NCI-H2196 treated with DMSO at 0.1 percent for 48 hours (cell line): ENCODE data around the gene ORC3.
"Not testable (repeated sequence)": the region's sequence is repeated elsewhere in the genome, so short reads cannot be mapped to it uniquely, and the experiment has no call there.

Experiments
- DNase-seq: peaks from one replicate; lab custom pipeline; 2025; ENCODE audit not compliant: unreplicated experiment; lab: John Stamatoyannopoulos, UW

ORC3 gene

DNA sequence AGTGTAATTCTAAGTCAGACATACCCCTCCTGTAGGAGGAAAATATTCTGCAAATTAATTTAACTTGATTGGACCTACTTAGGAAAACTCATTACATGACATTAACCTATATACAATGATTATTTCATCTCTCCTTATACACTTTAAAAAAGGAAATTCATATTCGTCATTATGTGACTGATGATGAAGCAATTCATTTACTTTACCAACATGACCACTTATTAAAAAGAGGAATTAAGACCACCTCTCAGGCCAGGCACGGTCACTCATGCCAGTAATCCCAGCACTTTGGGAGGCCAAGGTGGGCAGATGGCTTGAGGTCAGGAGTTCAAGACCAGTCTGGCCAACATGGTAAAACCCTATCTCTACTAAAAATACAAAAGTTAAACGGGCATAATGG, 100.5 kb downstream of the ORC3 start:
- no peak for DNase-seq

DNA sequence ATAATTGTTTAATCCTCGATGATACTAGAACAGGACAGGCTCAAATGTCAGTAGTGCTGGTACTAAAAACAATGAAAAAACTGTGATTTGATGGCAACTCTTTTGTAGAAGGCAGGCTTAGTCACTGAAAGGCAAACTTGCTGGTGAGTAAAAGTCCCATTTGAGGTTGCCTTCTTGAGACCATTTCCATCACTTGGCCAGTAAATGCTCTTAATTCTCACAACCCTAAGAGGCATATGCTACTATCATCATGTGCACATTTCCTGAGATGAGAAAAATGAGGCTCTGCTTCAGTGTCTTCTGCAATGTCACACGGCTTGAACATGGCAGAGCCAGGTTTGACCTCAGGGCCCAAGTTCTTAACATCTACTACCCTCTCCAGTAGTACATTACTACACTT, 102.2 kb downstream of the ORC3 start:
- no peak for DNase-seq

DNA sequence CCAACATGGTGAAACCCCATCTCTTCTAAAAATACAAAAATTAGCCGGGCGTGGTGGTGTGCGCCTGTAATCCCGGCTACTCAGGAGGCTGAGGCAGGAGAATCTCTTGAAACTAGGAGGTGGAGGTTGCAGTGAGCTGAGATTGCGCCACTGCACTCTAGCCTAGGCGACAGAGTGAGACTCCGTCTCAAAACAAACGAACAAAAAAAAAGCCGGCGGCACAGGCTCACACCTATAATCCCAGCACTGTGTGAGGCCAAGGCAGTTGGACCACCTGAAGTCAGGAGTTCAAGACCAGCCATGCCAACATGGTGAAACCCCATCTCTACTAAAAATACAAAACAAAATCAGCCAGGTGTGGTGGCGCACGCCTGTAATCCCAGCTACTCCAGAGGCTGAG, 106.9 kb downstream of the ORC3 start:
- DNase-seq: not testable (repeated sequence)

DNA sequence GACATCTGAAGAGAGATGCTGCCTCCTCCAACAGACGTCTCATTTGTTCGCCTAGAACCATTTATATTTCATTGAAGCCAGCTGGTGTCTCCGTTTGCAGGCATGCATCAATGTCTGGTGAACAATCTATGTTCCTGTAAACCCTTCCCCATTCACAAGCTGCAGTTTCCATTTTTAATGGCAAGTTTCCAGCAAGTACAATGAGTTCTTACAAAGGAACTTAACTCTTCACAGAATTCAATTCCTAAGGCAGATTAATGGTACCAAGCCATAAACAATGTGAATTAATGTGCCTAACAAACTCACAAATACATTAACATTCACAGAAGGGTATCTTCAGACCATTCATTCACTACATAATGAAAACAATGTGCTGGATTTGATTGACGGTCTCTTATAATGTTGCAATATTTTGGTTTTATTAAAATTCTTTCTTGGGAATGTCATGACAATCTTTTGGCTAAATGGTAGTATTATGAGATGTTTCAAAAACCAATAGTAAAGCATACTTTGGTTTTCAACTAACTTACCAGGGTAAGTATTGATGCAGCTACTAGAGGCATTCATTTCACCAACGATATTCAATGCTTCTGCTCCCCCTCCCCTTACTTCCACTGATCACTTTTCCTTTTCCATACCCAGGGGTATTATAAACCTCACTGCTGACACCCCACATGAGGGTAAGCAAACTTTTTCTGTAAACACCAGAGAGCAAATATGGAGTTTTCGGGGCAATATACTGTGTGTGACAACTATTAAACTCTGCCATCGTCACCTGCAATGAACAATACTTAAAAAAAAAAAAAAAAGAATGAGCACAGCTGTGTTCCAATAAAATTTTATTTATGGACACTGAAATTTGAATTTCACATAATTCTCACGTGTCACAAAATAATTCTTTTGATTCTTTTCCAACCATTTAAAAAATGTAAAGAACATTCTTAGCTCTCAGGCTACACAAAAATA, 107.9 kb downstream of the ORC3 start:
- no peak for DNase-seq

DNA sequence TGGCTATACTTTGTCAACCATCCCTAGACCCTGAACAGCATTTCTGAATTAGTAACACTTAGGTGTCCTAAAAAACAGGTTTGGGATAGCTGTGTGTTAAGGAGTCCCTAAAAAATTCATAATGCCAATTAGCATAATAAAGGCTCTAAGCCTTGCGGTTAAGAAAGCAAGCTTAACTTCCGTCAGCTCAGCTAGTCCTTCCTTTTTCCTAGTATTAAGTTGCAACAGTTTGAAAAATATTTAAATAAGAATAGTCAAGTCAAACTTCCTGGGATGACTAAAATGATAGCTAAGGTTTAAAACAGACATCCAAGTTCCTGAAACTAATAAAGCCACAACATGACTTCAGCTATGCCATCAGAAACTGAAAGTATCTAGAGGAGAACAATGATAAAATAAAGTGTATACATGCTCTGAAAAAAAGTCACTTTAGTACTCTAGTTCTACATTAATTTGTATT, 108.6 kb downstream of the ORC3 start:
- no peak for DNase-seq

DNA sequence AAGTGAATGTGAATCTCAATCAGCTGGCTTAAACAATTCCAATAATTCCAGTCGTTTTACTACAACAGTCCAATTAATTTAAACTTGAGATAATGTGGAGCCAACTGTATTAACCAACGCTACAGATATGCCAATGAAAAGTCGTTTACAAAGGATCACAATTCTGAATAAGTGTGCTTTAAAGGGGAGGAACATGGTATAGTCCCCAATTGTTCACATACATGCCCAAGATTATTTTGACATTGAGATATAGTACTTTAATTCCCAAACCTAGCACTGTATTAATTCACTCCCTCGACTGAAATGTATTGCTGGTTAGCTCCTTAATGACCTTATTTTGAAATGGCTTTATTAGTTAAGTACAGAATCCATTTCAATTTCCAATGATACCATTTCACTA, 109.6 kb downstream of the ORC3 start:
- DNase-seq: no peak

DNA sequence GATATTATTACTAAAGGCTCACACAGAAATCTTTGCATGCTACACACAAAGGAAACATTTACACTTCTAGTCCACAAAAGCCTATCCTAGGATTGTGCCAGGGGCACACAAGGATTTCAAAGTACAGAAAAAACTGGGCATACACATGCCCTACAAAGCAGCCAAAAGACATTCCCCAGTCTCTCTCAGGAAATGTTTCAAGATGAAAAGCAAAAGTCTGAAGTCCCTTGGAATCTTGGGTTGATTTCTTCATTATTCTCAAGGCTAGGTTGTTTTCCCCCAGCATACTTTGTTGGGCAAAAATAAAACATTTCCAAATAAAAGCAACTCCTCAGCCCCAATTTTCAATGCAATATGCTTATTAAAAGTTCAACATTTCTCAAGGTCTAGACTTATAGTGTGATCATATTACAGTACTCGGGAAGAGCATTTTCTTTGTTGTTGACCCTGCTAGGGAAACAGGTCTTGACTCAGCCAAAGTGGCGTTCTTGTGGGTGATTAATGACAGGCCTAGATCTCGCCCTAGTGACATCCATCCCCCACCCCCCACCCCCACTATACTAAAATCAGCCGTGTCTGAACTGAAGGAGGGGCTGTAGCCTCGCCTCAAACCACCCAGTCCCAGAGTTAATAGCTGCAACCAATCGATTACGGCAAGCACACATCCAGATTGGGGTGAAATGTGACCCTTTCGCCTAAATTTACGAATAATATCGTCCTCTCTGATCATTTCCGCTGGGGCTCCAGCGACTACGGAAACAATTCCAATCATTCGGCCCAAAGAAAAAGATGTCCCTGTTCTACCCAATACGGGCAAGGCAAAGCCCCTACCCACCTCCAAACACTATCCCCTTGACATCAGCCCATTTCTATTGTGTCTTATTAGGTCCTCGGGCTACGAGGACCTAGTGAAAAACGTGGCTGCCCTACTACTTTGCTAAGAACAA, 110.7 kb downstream of the ORC3 start:
- no peak for DNase-seq

DNA sequence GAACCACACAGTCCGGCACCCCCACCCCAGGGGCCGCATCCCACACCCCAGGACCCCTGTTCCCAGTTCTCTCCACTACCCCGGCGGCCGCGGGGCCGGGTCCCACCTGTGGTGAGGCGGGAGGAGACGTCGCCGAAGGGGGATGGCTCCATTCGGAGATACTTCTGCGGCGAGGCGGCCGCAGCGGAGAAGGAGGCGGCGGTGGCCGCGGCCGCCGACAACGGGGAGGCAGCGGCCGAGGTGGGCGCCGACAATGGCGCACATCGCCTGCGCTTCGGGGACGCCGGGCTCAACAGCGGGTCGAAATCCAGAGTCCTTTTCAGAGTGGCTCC, 111.4 kb downstream of the ORC3 start:
- no peak for DNase-seq

DNA sequence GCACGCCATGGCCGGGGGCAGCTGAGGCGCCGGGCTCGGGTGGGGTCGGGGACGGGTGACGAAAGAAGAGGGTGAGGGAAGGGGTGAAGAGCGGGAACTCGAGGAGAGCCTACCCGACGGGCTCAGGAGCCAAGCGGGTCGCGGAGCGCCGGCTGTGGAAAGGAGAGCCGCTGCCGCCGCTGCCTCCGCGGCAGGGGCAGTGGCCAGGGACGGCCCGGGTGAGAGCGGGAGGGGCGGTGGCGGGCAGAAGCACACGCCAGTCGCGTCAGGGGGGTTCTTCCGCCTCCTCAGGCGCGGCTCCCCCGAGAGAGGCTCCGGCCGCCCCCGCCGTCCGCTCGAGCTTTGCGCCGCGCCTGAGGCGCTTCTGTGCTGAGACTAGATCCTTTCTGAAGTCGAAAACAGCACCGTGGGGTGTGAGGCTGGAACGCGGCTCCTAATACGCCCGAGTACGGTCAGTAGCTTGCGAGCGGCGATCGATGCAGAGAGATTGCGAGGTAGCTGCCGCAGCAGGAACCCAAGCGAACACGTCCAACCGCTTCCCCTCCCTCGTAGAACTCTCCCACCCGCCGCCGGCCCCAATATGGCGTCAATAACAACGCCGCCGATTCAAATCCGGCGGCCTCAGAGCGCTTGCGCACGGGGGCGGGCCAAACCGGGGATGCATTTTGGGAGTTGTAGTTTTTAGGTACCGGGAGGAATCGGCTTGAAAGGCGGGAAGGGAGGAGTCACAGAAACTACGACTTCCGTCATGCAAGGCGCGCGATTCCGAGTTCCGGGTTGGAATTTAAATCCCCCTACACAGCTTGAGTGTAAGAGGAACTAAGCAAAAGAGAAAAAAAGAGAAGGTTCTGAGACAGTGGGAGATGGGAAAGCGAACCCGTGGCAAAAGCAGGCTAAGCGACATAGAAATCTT, 112.0 kb downstream of the ORC3 start, which contains the start of gene AKIRIN2:
AKIRIN2 (minus strand) TSS at position 558 of the 913 bp plus-strand sequence; CDS start at position 9, 549 bp downstream.
- DNase-seq: peak; percentile 97

DNA sequence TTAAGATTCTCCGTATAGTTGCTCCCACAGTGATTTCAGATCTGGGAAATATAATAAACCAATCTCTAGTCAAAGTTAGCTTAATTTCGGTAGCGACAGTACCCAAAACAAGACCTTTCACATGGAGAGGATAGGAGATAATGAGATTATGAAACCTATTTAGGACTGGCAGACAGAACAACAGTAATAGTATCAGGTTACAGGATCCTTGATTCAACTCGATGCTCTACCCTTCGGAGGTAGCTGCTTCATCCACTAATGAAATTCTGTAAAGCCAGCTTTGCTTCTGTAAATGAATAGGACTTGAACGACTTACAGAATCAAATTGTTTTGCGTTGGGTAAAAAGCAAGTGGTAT, 112.6 kb downstream of the ORC3 start:
- no peak for DNase-seq

DNA sequence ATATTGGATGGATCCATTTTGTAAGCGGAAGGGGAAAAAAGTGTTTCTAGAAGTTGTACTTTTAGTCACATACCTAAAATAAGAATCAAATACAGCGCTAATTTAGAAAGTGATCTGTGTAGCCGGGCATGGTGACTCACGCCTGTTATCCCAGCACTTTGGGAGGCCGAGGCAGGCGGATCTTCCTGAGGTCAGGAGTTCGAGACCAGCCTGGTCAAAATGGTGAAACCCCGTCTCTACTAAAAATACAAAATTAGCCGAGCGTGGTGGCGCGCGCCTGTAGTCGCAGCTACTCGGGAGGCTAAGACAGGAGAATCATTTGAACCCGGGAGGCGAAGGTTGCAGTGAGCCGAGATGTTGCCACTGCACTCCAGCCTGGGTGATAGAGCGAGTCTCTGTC, 113.1 kb downstream of the ORC3 start:
- not testable (repeated sequence) for DNase-seq

DNA sequence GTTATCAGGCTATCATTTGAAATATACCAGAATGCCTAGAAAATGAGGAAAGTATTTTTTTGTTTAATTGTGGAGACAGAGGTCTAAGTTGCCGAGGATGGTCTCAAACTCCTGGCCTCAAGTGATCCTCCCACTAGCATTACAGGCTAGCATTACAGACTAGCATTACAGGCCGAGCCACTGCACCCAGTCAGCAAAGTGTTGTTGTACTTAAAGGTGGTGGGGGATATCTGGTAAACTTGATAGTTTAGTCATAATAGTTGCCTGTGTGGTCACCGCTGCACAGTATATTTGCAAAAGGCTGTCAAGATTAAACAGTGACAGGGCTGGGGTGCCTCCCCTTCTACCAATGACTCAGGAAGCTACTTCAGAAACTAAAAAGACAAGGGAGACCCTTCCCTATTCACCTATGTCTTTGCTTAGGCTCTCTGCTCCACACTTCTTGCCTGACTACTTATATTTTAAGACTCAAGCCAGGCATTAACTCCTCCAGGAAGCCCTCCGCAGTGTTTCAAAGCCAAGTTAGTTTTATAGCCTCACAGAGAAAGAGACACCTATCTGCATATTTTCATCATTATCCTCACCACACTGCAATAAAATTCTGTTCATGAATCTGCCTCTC, 115.2 kb downstream of the ORC3 start:
- no peak for DNase-seq

DNA sequence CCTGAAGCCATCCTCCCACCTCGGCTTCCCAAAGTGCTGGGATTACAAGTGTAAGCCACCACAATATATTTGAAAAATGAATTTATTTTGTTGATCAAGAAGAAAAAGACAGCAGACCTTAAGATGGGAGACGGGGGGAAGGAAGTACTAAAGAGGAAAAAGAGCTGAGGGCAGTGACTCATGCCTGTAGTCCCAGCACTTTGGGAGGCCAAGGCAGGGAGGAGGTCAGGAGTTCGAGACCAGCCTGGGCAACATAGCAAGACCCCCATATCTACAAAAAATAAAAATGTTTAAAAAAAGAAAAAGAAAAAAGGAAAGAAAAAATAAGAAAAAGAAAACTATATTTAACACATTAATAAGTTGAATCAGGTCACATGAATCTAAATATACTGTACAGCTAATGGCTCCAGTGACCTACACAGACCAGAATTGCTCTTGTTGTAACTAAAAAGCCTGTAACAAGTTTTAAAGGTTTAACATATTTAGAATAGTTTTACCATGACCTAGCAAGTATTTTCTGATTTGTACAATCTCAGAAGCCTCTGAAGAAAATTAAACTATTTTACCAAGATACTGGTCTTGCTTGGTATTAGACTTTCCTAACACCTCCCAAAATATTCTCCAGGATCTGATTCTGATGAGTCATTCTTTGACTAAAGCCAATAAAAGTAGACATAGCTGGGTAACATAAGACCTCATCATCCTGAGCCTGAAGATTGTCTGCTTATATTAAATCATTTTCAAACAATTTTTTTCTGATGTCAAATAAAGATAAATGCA, 116.4 kb downstream of the ORC3 start:
- no peak for DNase-seq

DNA sequence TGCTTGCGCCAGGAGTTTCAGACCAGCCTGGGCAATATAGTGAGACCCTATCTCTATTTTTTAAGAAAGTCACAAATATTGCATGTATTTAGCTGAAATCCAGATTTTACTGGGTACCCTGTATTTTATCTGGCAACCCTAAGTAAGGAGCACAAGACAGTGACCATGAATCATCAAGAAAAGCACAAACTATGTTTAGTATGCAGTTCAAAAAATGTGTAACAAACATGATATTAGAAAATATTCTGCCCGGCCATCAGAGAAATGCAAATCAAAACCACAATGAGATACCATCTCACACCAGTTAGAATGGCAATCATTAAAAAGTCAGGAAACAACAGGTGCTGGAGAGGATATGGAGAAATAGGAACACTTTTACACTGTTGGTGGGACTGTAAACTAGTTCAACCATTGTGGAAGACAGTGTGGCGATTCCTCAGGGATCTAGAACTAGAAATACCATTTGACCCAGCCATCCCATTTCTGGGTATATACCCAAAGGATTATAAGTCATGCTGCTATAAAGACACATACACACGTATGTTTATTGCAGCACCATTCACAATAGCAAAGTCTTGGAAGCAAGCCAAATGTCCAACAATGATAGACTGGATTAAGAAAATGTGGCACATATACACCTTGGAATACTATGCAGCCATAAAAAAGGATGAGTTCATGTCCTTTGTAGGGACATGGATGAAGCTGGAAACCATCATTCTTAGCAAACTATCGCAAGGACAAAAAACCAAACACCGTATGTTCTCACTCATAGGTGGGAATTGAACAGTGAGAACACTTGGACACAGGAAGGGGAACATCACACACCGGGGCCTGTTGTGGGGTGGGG, 118.9 kb downstream of the ORC3 start:
- not testable (repeated sequence) for DNase-seq

DNA sequence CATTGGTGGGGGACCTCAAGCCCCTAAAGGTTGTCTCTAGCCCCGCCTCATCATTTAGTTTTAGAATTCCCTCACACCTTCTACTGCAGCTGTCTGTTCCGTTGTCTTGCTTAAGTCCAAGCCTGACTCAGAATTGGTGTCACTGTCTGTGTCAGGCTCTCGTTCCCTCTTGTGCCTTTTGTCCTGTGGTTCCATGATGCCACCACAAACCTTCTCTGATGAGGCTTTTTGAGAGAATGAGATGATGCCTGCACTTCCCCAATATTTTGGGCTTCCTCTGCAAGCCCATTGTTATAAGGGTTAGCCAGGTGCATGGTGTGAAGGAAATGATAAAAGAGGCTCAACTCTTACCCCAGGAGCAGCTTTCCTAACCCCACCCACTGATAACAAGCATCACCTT, 120.2 kb downstream of the ORC3 start:
- no peak for DNase-seq

DNA sequence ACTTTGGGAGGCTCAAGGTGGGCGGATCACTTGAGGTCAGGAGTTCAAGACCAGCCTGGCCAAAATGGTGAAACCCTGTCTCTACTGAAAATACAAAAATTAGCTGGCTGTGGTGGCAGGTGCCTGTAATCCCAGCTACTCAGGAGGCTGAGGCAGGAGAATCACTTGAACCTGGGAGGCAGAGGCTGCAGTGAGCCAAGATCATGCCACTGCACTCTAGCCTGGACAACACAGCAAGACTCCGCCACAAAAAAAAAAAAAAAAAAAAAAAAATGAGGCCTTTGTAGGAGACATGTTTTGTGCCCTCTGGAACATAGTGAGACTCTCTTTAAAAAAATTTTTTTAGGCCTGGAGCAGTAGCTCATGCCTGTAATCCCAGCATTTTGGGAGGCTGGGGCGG, 122.8 kb downstream of the ORC3 start:
- not testable (repeated sequence) for DNase-seq

DNA sequence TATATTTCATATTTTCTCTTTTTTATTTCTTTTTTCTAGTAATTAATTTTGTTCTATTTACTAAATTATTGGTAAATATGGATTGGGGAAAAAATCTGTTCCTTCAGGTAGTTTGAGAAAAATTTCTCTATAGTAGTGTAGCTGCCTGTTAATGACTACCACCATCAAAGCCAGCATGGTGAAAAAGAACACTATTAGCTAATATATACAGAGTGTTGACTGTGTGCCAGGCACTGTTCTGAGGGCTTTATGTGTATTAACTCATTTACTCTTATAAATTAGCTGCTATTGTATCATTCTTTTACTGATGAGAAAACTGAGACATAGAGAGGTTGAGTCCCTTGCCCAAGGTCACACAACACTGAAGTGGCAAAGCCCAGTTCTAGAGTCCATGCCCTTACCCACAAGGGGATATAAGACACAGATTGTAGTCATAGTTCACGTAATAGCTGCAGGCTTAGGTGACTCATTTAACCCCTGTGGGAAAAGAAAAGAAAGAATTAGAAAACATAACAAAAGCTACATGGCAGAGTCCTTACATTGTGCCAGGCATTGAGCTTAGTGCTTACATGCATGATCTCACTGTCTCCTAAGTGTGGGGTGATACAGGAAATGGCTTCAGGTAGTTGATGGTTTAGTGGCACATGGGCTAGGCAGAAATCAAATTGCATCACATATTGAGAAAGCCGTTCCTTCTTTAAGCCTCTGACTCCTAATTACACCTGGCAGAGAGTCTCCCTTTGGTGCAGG, 124.3 kb downstream of the ORC3 start:
- DNase-seq: no peak
